Measurements from ENCODE around the gene ZBTB1.

GRCh38 chr14:64468451-64468850, 36.1 kb upstream of the ZBTB1 start:
- TF ChIP-seq YY1 (IDR thresholded peaks at IDR 0.05) = no peak
- no peak for TF ChIP-seq CTCF (IDR thresholded peaks at IDR 0.05; ENCODE audit: low read depth, low read length, missing input control)
- TF ChIP-seq JUND (IDR thresholded peaks at IDR 0.05) = no peak
- no peak for TF ChIP-seq TAF1 (conservative IDR thresholded peaks at IDR 0.05)
- TF ChIP-seq FOXA2 (IDR thresholded peaks at IDR 0.05) = no peak
- no peak for TF ChIP-seq FOXA1 (IDR thresholded peaks at IDR 0.05)
- TF ChIP-seq RAD21 (IDR thresholded peaks at IDR 0.05) = no peak
- TF ChIP-seq ATF3 (IDR thresholded peaks at IDR 0.05) = no peak
- TF ChIP-seq EGR1 (IDR thresholded peaks at IDR 0.05; ENCODE audit: low read depth in 2 of 2) = no peak
- TF ChIP-seq REST (IDR thresholded peaks at IDR 0.05) = no peak
- TF ChIP-seq ZBTB33 (IDR thresholded peaks at IDR 0.05) = no peak
- no peak for TF ChIP-seq SP1 (IDR thresholded peaks at IDR 0.05)
- TF ChIP-seq MAX (IDR thresholded peaks at IDR 0.05) = no peak

Data from liver (tissue), 3 donors.